HG03354 (cell line): ENCODE data around the gene FGFR2.

Experiments
- ATAC-seq: cut with Tn5 transposase; IDR thresholded peaks from one replicate; pipeline ENCODE4 v1.9.1; 2021; ENCODE audit warnings: mild to moderate bottlenecking; ENCODE audit not compliant: unreplicated experiment, poor library complexity, severe bottlenecking

The FGFR2 gene

DNA sequence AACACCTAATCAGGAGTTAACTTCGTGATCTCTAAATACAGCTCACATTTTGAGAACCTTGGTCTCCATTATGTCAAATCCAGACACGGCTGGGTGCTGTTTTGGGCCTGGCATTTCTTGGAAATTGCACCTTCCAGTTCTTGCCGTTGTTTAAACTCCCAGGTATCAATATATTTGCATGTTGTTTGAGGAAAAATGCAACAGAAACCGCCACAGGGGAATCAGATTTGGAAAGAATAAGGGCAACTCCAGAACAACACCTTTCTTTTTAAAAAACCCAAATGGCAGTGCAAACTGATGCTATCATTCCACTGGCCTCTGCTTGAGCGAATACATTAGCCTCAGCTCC is 162.0 kb downstream of the FGFR2 start:
- no peak for ATAC-seq

DNA sequence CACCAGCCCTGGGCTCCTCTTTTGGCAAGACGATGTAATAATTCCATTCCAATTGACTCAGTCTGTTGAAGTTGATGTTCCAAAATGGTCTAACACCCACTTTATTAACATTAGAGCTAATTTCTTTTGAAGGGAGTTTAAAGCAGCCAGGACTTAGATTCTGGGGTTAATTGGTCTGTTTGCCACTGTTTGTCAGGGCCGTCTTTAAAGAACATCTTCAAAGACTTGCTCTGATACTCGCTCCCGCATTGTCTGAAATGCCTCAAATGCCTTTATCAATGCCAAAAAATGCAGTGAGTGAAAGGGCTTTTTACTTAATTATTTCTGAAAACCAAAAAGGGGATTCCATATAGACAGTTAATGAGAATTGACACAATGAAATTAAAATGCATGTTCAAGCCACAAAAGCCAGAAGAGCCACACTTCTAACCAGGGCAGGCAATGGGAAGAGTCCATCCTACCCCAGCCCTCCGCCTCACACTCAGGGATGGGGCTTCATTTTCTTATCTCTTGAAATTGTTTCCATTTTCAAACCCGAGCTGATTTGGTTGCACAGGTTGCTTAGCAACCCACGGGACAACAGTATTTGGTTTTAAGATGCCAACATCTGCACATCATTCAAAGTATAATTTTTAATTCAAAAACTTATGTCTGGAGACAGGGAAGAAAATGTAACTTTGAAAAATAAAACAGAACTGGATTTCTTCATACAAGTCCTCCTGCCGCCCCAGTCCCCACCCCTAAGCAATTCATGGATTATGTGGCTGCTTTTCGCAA is 163.0 kb downstream of the FGFR2 start:
- ATAC-seq = no peak

DNA sequence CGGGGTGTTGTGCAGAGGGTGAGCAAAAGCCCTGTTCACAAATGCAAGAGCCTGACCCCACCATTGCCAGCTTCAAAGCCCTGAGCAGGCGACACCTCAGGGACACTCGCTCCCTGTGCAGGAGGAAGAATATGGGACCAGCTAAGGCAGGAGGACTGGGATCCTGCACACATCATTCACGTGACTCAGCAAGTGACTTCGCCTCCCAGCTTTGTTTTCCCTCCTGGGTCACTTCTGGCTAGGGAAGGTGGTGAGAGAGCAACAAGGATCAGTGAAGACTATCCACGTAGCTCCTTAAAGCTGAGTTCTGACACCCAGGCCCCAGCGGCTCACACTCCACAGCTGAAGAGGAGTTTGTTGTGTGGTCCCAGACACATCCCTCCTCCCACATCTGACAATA is 164.3 kb downstream of the FGFR2 start:
- no peak for ATAC-seq

DNA sequence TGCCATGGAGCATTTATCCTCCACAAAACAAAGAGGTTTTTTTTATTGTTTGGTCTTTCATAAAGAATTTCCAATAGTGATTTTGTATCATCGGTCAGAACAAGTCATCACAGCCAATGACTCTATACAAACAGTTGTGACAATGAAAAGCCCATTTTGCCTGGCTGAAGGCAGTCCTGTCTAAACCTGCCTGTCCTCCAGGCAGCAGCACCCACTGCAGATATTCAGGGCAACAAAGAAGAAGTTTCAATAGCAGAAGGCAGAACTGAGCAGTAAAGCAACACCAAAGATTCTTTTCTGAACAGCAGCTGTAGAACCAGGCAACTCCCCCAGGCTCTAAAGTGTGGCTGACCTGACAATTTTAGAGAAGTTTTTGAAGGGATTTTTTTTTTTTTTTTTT is 169.4 kb downstream of the FGFR2 start:
- ATAC-seq = no peak
